Endothelial cell of umbilical vein (primary cell): ENCODE data around the gene COX10.

Source experiments
- EZH2 ChIP-seq: IDR thresholded peaks from 2 replicates; pipeline ENCODE4 v1.6.1; 2012; ENCODE audit warnings: borderline replicate concordance, low read depth, mild to moderate bottlenecking, moderate library complexity, low read length, inconsistent platforms; ENCODE audit not compliant: severe bottlenecking
- JUN ChIP-seq: IDR thresholded peaks from 2 replicates; pipeline ENCODE4 v1.6.1; 2011; ENCODE audit warnings: borderline replicate concordance, low read depth; ENCODE audit not compliant: insufficient read length, insufficient read depth
- MYC ChIP-seq: IDR thresholded peaks from one replicate; pipeline ENCODE4 v1.6.1; 2011; ENCODE audit warnings: mild to moderate bottlenecking, low read depth, low read length
- POLR2A ChIP-seq: IDR thresholded peaks from 2 replicates; pipeline ENCODE4 v1.6.1; 2012; ENCODE audit warnings: low read depth, mild to moderate bottlenecking, control low read depth, low read length
- POLR2AphosphoS5 ChIP-seq: IDR thresholded peaks from 2 replicates; pipeline ENCODE4 v1.6.1; 2012; ENCODE audit warnings: low read depth, mild to moderate bottlenecking, control low read depth, low read length, moderate library complexity; ENCODE audit not compliant: insufficient read depth
- TF ChIP-seq, protein P1 (sequence below), 2 donors: IDR thresholded peaks; 1 replicate in 1 of 2; 2 replicates in 1 of 2; pipeline ENCODE4 v1.5.1; 2011; ENCODE audit warnings: low read length in 2 of 2, mild to moderate bottlenecking in 2 of 2, moderate library complexity in 2 of 2, control low read depth in 1 of 2, inconsistent platforms in 1 of 2, low read depth in 1 of 2; ENCODE audit not compliant: insufficient read depth in 1 of 2; ENCODE audit errors: extremely low read depth in 1 of 2
- TF ChIP-seq, protein P2 (sequence below): IDR thresholded peaks from 2 replicates; pipeline ENCODE4 v1.6.1; 2011; ENCODE audit not compliant: insufficient read depth, insufficient read length

DNA sequence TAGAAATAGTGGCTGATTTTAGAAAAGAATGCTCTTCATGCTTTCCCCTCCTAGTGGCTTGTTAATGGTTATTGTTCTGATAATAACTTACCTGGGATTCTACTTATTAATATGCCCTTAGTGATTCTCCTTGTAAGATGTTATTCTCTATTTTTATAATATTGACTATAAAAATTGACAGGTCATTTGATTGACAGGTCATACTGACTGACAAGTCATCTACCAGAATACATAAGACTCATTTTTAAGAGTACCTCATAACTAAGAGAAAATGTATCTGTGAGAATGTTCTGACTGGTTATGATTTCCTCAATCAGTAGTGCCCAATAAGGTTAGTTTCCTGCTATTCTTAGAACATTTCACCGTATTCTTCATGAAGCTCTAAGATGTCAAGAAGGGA, 8.6 kb upstream of the COX10 start:
- TF ChIP-seq, protein P1, sequence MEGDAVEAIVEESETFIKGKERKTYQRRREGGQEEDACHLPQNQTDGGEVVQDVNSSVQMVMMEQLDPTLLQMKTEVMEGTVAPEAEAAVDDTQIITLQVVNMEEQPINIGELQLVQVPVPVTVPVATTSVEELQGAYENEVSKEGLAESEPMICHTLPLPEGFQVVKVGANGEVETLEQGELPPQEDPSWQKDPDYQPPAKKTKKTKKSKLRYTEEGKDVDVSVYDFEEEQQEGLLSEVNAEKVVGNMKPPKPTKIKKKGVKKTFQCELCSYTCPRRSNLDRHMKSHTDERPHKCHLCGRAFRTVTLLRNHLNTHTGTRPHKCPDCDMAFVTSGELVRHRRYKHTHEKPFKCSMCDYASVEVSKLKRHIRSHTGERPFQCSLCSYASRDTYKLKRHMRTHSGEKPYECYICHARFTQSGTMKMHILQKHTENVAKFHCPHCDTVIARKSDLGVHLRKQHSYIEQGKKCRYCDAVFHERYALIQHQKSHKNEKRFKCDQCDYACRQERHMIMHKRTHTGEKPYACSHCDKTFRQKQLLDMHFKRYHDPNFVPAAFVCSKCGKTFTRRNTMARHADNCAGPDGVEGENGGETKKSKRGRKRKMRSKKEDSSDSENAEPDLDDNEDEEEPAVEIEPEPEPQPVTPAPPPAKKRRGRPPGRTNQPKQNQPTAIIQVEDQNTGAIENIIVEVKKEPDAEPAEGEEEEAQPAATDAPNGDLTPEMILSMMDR (IDR thresholded peaks at IDR 0.05; ENCODE audit: extremely low read depth in 1 of 2, insufficient read depth in 1 of 2, low read depth in 1 of 2, low read length in 2 of 2): no peak
- TF ChIP-seq POLR2A (no peak), JUN (no peak), EZH2 (no peak), POLR2AphosphoS5 (no peak), MYC (no peak)
- TF ChIP-seq, protein P2, sequence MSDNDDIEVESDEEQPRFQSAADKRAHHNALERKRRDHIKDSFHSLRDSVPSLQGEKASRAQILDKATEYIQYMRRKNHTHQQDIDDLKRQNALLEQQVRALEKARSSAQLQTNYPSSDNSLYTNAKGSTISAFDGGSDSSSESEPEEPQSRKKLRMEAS: no peak
